ES-I3 (cell line): Measurements from ENCODE around the gene CXorf65.
A peak's percentile ranks its signal among the peaks of the same experiment; 100 is the strongest.

ENCODE experiments used
- H3K36me3 ChIP-seq: 2 replicates; pipeline ENCODE4 v1.6.1; 2013; ENCODE audit warnings: mild to moderate bottlenecking, low read length, control low read depth, moderate library complexity; ENCODE audit not compliant: insufficient read depth
- H3K4me1 ChIP-seq: 2 replicates; pipeline ENCODE4 v1.6.1; 2013; ENCODE audit warnings: mild to moderate bottlenecking, control low read depth, low read length; ENCODE audit not compliant: insufficient read depth
- H3K9ac ChIP-seq: 2 replicates; pipeline ENCODE4 v1.6.1; 2013; ENCODE audit warnings: low read depth, mild to moderate bottlenecking, low read length, moderate library complexity
- H3K9me3 ChIP-seq: 2 replicates; pipeline ENCODE4 v1.6.1; 2013; ENCODE audit warnings: mild to moderate bottlenecking, low read length, moderate library complexity; ENCODE audit not compliant: control insufficient read depth, insufficient read depth

Gene CXorf65

GRCh38 chrX:71098951-71099506 is 7.5 kb downstream of the CXorf65 start:
- no peaks in the 10 kb centered on the region for H3K9me3 ChIP-seq
- peaks cover 37% of the 10 kb centered on the region for H3K4me1 ChIP-seq
- no peaks in the 10 kb centered on the region for H3K36me3 ChIP-seq
- peak overlapping the region; percentile 22; the same call in 1 of the 2 replicates for H3K9ac ChIP-seq

GRCh38 chrX:71098302-71098701 is 8.2 kb downstream of the CXorf65 start:
- peaks cover 36% of the 10 kb centered on the region for H3K4me1 ChIP-seq
- no peak overlapping the region for H3K9ac ChIP-seq
- no peaks in the 10 kb centered on the region for H3K9me3 ChIP-seq
- H3K36me3 ChIP-seq: no peaks in the 10 kb centered on the region

GRCh38 chrX:71096760-71097032 is 9.8 kb downstream of the CXorf65 start:
- H3K9ac ChIP-seq: peak overlapping the region; percentile 60
- no peaks in the 10 kb centered on the region for H3K9me3 ChIP-seq
- peaks cover 25% of the 10 kb centered on the region for H3K4me1 ChIP-seq
- no peaks in the 10 kb centered on the region for H3K36me3 ChIP-seq

- Histone ChIP-seq H3K9ac (peak overlapping the region; percentile 60), H3K36me3 (no peaks in the 10 kb centered on the region), H3K9me3 (no peaks in the 10 kb centered on the region), H3K4me1 (peaks cover 20% of the 10 kb centered on the region)
These were observed 10.4 kb downstream of the CXorf65 start for GRCh38 chrX:71095981-71096759.

GRCh38 chrX:71095555-71095980 is 11.0 kb downstream of the CXorf65 start, which contains the start of gene FOXO4:
Gene FOXO4 (plus strand): TSS chrX:71095851. CDS start chrX:71096529, 678 bp downstream.
- no peaks in the 10 kb centered on the region for H3K9me3 ChIP-seq
- H3K4me1 ChIP-seq: peaks cover 16% of the 10 kb centered on the region
- no peaks in the 10 kb centered on the region for H3K36me3 ChIP-seq
- peak within 1 kb of the TSS; percentile 72 for H3K9ac ChIP-seq

GRCh38 chrX:71095033-71095432 is 11.5 kb downstream of the CXorf65 start:
- H3K4me1 ChIP-seq: peaks cover 16% of the 10 kb centered on the region
- no peaks in the 10 kb centered on the region for H3K9me3 ChIP-seq
- H3K36me3 ChIP-seq: no peaks in the 10 kb centered on the region

GRCh38 chrX:71091263-71091662 is 15.3 kb downstream of the CXorf65 start:
- no peaks in the 10 kb centered on the region for H3K4me1 ChIP-seq
- no peak overlapping the region for H3K9ac ChIP-seq
- no peaks in the 10 kb centered on the region for H3K36me3 ChIP-seq
- H3K9me3 ChIP-seq: no peaks in the 10 kb centered on the region

More at GRCh38 chrX:71095033-71095432, 11.5 kb downstream of the CXorf65 start:
- peak overlapping the region; percentile 72 for H3K9ac ChIP-seq

- Histone ChIP-seq H3K4me1 (no peaks in the 10 kb centered on the region), H3K36me3 (no peaks in the 10 kb centered on the region), H3K9ac (no peak overlapping the region), H3K9me3 (no peaks in the 10 kb centered on the region)
These were observed 20.6 kb downstream of the CXorf65 start for GRCh38 chrX:71085900-71086299.

GRCh38 chrX:71082822-71083221 is 23.7 kb downstream of the CXorf65 start:
- H3K4me1 ChIP-seq: no peaks in the 10 kb centered on the region

GRCh38 chrX:71082124-71082647 is 24.4 kb downstream of the CXorf65 start:
- H3K36me3 ChIP-seq: no peaks in the 10 kb centered on the region
- H3K9me3 ChIP-seq: no peaks in the 10 kb centered on the region
- no peak overlapping the region for H3K9ac ChIP-seq
- no peaks in the 10 kb centered on the region for H3K4me1 ChIP-seq

More at GRCh38 chrX:71082822-71083221, 23.7 kb downstream of the CXorf65 start:
- Histone ChIP-seq H3K9ac (no peak overlapping the region), H3K36me3 (no peaks in the 10 kb centered on the region), H3K9me3 (no peaks in the 10 kb centered on the region)

GRCh38 chrX:71081330-71082123 is 25.0 kb downstream of the CXorf65 start:
- Histone ChIP-seq H3K9me3 (no peaks in the 10 kb centered on the region), H3K9ac (no peak overlapping the region), H3K36me3 (no peaks in the 10 kb centered on the region), H3K4me1 (no peaks in the 10 kb centered on the region)

GRCh38 chrX:71070531-71070930 is 36.0 kb downstream of the CXorf65 start:
- Histone ChIP-seq H3K9me3 (no peaks in the 10 kb centered on the region), H3K36me3 (no peaks in the 10 kb centered on the region), H3K4me1 (no peaks in the 10 kb centered on the region), H3K9ac (no peak overlapping the region)

- Histone ChIP-seq H3K36me3 (no peaks in the 10 kb centered on the region), H3K9ac (peak within 1 kb of the TSS; percentile 80), H3K9me3 (no peaks in the 10 kb centered on the region), H3K4me1 (no peaks in the 10 kb centered on the region)
These were observed 38.3 kb downstream of the CXorf65 start, which contains the start of gene SNX12 for GRCh38 chrX:71068044-71068918. Gene SNX12 (minus strand): TSS chrX:71068334. CDS start chrX:71068306, 28 bp downstream.

- Histone ChIP-seq H3K9ac (peak overlapping the region; percentile 80), H3K36me3 (peaks cover 4% of the 10 kb centered on the region; the same call in 1 of the 2 replicates), H3K4me1 (no peaks in the 10 kb centered on the region), H3K9me3 (no peaks in the 10 kb centered on the region)
These were observed 38.9 kb downstream of the CXorf65 start for GRCh38 chrX:71067712-71068043.
